Peyer's patch (tissue), 4 donors: ENCODE results near the gene CTNNA2.

Experiments used
- CTCF ChIP-seq, 6 experiments: fragments of 450-650 bp in 4 of 6; fragments of 200-600 bp in 2 of 6; sonication (generic) in 1 of 6; IDR thresholded peaks; one replicate each; pipeline ENCODE4 v1.5.1; 2017 to 2019; ENCODE audit warnings: antibody characterized with exemption in 6 of 6, mild to moderate bottlenecking in 3 of 6, moderate library complexity in 1 of 6
- POLR2A ChIP-seq, 2 donors: fragments of 450-650 bp; IDR thresholded peaks; one replicate each; pipeline ENCODE4 v1.5.1; 2017; ENCODE audit warnings: antibody characterized with exemption in 2 of 2, mild to moderate bottlenecking in 2 of 2, moderate library complexity in 2 of 2

- TF ChIP-seq CTCF (IDR thresholded peaks at IDR 0.05) (no peak), POLR2A (IDR thresholded peaks at IDR 0.05) (no peak)
These were observed 897.5 kb downstream of the CTNNA2 start for GRCh38 chr2:80410346-80410745.
